ENCODE results near the gene CRACR2B. TPM values are rescaled to one million over a fixed set of nuclear protein-coding genes. Genes with fewer than 3 reads are reported as not detected.

CRACR2B gene
- total RNA-seq, 2 experiments from 2014 or later = 0.33 TPM; not detected in 1

DNA sequence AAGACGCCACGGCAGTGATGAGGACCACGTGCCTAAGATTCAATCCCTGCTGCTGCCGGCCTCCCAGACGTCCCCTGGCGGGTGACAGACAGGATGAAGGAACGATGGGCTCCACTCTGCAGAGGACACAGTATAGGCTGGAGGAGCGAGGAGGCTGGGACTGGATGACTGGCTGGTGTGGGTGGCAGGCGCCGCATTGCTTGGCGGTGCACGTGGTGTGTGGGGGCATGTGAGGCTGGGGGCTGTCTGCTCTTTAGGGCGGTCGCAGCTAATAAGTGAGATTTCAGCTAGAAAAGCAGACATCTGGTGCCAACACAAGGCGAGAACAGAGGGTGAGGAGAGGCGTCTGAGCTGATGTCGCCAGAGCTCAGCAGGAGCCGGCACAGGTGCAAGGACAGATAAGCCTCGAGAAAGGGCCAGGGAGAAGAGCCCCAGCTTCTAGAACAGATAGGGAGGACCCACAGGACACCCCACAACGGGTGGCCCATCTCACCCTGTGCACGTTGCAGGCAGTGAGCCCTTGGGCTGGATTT lies 48.1 kb downstream of the CRACR2B start:
- H3K27me3 Mint-ChIP-seq = no peaks in the 10 kb centered on the region

DNA sequence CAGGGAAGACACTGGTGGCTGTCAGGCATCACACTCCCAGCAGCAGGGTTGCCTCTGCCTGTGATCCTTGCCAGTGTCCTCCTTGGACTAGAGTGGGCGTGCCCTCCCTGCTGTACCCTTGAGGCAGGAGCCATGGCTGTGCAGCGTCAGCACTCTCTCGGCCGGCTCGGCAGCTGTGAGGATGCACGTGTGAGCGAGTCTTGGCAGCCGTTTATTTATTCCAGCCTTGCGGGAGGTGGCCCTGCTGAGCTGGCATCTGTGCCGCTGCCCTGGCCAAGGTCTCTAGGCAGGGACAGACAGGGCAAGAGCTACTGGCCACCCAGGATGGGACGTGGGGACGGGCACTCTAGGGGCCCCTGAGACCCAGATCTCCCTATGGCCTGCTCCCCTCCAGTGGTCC lies 48.8 kb downstream of the CRACR2B start:
- CTCF ChIA-PET = no interaction called here
- Mint-ChIP-seq H3K4me1 (ENCODE audit: low read depth) (no peaks in the 10 kb centered on the region), H3K4me3 (no peak overlapping the region)

More for the DNA sequence above, 48.1 kb downstream of the CRACR2B start:
- TF ChIP-seq, protein P1, sequence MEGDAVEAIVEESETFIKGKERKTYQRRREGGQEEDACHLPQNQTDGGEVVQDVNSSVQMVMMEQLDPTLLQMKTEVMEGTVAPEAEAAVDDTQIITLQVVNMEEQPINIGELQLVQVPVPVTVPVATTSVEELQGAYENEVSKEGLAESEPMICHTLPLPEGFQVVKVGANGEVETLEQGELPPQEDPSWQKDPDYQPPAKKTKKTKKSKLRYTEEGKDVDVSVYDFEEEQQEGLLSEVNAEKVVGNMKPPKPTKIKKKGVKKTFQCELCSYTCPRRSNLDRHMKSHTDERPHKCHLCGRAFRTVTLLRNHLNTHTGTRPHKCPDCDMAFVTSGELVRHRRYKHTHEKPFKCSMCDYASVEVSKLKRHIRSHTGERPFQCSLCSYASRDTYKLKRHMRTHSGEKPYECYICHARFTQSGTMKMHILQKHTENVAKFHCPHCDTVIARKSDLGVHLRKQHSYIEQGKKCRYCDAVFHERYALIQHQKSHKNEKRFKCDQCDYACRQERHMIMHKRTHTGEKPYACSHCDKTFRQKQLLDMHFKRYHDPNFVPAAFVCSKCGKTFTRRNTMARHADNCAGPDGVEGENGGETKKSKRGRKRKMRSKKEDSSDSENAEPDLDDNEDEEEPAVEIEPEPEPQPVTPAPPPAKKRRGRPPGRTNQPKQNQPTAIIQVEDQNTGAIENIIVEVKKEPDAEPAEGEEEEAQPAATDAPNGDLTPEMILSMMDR (IDR thresholded peaks at IDR 0.05) = no peak
- peaks cover 8% of the 10 kb centered on the region for H3K36me3 ChIP-seq (ENCODE audit: insufficient read depth, low read length)
- DNase-seq = no peak
- H3K27me3 ChIP-seq (ENCODE audit: control insufficient read depth in 1 of 2, insufficient read depth in 2 of 2, low read length in 2 of 2) = no peaks in the 10 kb centered on the region
- peaks cover 26% of the 10 kb centered on the region for H3K36me3 Mint-ChIP-seq (ENCODE audit: low read depth)
- no peaks in the 10 kb centered on the region for H3K9me3 ChIP-seq (ENCODE audit: control insufficient read depth in 1 of 2, insufficient read depth in 1 of 2, low read length in 2 of 2)
- no peaks in the 10 kb centered on the region for H3K9me3 Mint-ChIP-seq
- POLR2A ChIA-PET = no interaction called here
- CTCF ChIA-PET = no interaction called here
- intact Hi-C loops (cut with DNase I, micrococcal nuclease) = no loop called here
- no peaks in the 10 kb centered on the region for H3K4me1 Mint-ChIP-seq (ENCODE audit: low read depth)
- H3K4me3 ChIP-seq (ENCODE audit: low read length) = no peak overlapping the region
- ATAC-seq (ENCODE audit: poor library complexity) = no peak
- H3K4me1 ChIP-seq (ENCODE audit: insufficient read depth, low read length) = no peaks in the 10 kb centered on the region
- no peak overlapping the region for H3K27ac Mint-ChIP-seq
- H3K27ac ChIP-seq (ENCODE audit: low read depth in 1 of 2, low read length in 2 of 2) = no peak overlapping the region
- H3K4me3 Mint-ChIP-seq = no peak overlapping the region

DNA sequence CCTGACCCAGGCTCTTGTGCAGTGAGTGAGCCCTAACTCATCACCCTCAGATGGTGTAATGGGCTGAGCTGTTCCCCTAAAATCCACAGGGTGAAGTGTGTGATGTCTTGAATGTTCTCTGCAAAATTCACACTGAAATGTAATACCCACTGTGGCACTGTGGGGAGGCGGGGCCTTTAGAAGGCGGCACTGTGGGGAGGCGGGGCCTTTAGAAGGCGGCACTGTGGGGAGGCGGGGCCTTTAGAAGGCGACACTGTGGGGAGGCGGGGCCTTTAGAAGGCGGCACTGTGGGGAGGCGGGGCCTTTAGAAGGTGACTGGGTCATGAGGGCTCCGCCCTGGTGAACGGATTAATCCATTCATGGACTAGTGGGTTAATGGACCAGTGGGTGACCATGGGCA lies 49.8 kb downstream of the CRACR2B start:
- Mint-ChIP-seq H3K9me3 (no peaks in the 10 kb centered on the region), H3K27ac (no peak overlapping the region), H3K4me1 (ENCODE audit: low read depth) (no peaks in the 10 kb centered on the region), H3K36me3 (ENCODE audit: low read depth) (peaks cover 36% of the 10 kb centered on the region), H3K4me3 (no peak overlapping the region), H3K27me3 (no peaks in the 10 kb centered on the region)
- H3K27ac ChIP-seq (ENCODE audit: low read depth in 1 of 2, low read length in 2 of 2) = no peak overlapping the region
- DNase-seq (peak in 3 of 14 experiments; percentile 5 to 47 (median 16)), ATAC-seq (ENCODE audit: poor library complexity) (peak; percentile 32)
- no peaks in the 10 kb centered on the region for H3K4me1 ChIP-seq (ENCODE audit: insufficient read depth, low read length)
- no peak overlapping the region for H3K4me3 ChIP-seq (ENCODE audit: low read length)
- no peaks in the 10 kb centered on the region for H3K9me3 ChIP-seq (ENCODE audit: control insufficient read depth in 1 of 2, insufficient read depth in 1 of 2, low read length in 2 of 2)
- ChIA-PET POLR2A (no interaction called here), CTCF (no interaction called here)
- H3K27me3 ChIP-seq (ENCODE audit: control insufficient read depth in 1 of 2, insufficient read depth in 2 of 2, low read length in 2 of 2) = no peaks in the 10 kb centered on the region
- intact Hi-C loops (cut with DNase I, micrococcal nuclease) = no loop called here
- H3K36me3 ChIP-seq (ENCODE audit: insufficient read depth, low read length) = peaks cover 8% of the 10 kb centered on the region
- TF ChIP-seq, protein P1 (IDR thresholded peaks at IDR 0.05) = no peak

More for the DNA sequence above, 48.8 kb downstream of the CRACR2B start:
- H3K4me1 ChIP-seq (ENCODE audit: insufficient read depth, low read length) = no peaks in the 10 kb centered on the region
- no peaks in the 10 kb centered on the region for H3K27me3 ChIP-seq (ENCODE audit: control insufficient read depth in 1 of 2, insufficient read depth in 2 of 2, low read length in 2 of 2)
- H3K27ac Mint-ChIP-seq = no peak overlapping the region
- DNase-seq = no peak
- TF ChIP-seq, protein P1 (IDR thresholded peaks at IDR 0.05) = no peak
- no peaks in the 10 kb centered on the region for H3K27me3 Mint-ChIP-seq
- POLR2A ChIA-PET = no interaction called here
- H3K36me3 Mint-ChIP-seq (ENCODE audit: low read depth) = peaks cover 29% of the 10 kb centered on the region
- no peaks in the 10 kb centered on the region for H3K9me3 Mint-ChIP-seq
- peaks cover 8% of the 10 kb centered on the region for H3K36me3 ChIP-seq (ENCODE audit: insufficient read depth, low read length)
- no peaks in the 10 kb centered on the region for H3K9me3 ChIP-seq (ENCODE audit: control insufficient read depth in 1 of 2, insufficient read depth in 1 of 2, low read length in 2 of 2)
- H3K4me3 ChIP-seq (ENCODE audit: low read length) = no peak overlapping the region
- ATAC-seq (ENCODE audit: poor library complexity) = no peak
- H3K27ac ChIP-seq (ENCODE audit: low read depth in 1 of 2, low read length in 2 of 2) = no peak overlapping the region
- intact Hi-C loops (cut with DNase I, micrococcal nuclease) = no loop called here
